Stimulated activated CD8-positive, alpha-beta memory T cell treated with anti-CD3 and anti-CD28 coated beads, Interleukin-15, amount 100 ng/mL, for 48 hours (primary cell): ENCODE results near the gene CCSER1.

Source experiments
- DNase-seq, 2 donors: peaks; one replicate each; pipeline ENCODE4 v3.0.0-alpha.2; 2020; ENCODE audit warnings: low read depth in 2 of 2

CCSER1 gene

GRCh38 chr4:90545380-90545779 is 418.2 kb downstream of the CCSER1 start:
- no peak for DNase-seq

- DNase-seq: no peak
These were observed 418.9 kb downstream of the CCSER1 start for GRCh38 chr4:90546114-90546513.

- DNase-seq: no peak
These were observed 443.4 kb downstream of the CCSER1 start for GRCh38 chr4:90570615-90571014.

- no peak for DNase-seq
These were observed 445.8 kb downstream of the CCSER1 start for GRCh38 chr4:90572996-90573395.

- no peak for DNase-seq
These were observed 448.2 kb downstream of the CCSER1 start for GRCh38 chr4:90575371-90575770.

GRCh38 chr4:90580326-90580725 is 453.1 kb downstream of the CCSER1 start:
- no peak for DNase-seq

GRCh38 chr4:90582087-90582486 is 454.9 kb downstream of the CCSER1 start:
- no peak for DNase-seq

- DNase-seq: no peak
These were observed 456.9 kb downstream of the CCSER1 start for GRCh38 chr4:90584051-90584450.

GRCh38 chr4:90585961-90586360 is 458.8 kb downstream of the CCSER1 start:
- DNase-seq: no peak

GRCh38 chr4:90586799-90587198 is 459.6 kb downstream of the CCSER1 start:
- DNase-seq: no peak

- DNase-seq: no peak
These were observed 470.7 kb downstream of the CCSER1 start for GRCh38 chr4:90597927-90598326.

GRCh38 chr4:90598741-90599140 is 471.5 kb downstream of the CCSER1 start:
- no peak for DNase-seq

GRCh38 chr4:90602726-90603125 is 475.5 kb downstream of the CCSER1 start:
- DNase-seq: no peak

- no peak for DNase-seq
These were observed 476.3 kb downstream of the CCSER1 start for GRCh38 chr4:90603540-90603939.

- DNase-seq: no peak
These were observed 479.6 kb downstream of the CCSER1 start for GRCh38 chr4:90606781-90607180.

- DNase-seq: no peak
These were observed 487.2 kb downstream of the CCSER1 start for GRCh38 chr4:90614371-90614770.

GRCh38 chr4:90621080-90621479 is 493.9 kb downstream of the CCSER1 start:
- no peak for DNase-seq

GRCh38 chr4:90624781-90625180 is 497.6 kb downstream of the CCSER1 start:
- no peak for DNase-seq

GRCh38 chr4:90641861-90642599 is 514.8 kb downstream of the CCSER1 start:
- no peak for DNase-seq

- no peak for DNase-seq
These were observed 516.0 kb downstream of the CCSER1 start for GRCh38 chr4:90643156-90643555.

GRCh38 chr4:90648311-90648710 is 521.1 kb downstream of the CCSER1 start:
- no peak for DNase-seq

- no peak for DNase-seq
These were observed 521.6 kb downstream of the CCSER1 start for GRCh38 chr4:90648791-90649190.

GRCh38 chr4:90660672-90661071 is 533.5 kb downstream of the CCSER1 start:
- no peak for DNase-seq

GRCh38 chr4:90670183-90670582 is 543.0 kb downstream of the CCSER1 start:
- no peak for DNase-seq
